Liver (tissue), 9 donors: ENCODE data around the gene NLGN1. TPM values are rescaled to one million over a fixed set of nuclear protein-coding genes. Genes with fewer than 3 reads are reported as not detected.

Experiments used
- DNase-seq: peaks from one replicate; pipeline ENCODE4 v3.0.0-alpha.2; 2017; ENCODE audit warnings: low spot score
- H3K27ac ChIP-seq, 2 donors: one replicate each; pipeline ENCODE4 v1.7.0; 2013; ENCODE audit warnings: inconsistent platforms in 2 of 2, low read length in 2 of 2, control low read depth in 1 of 2, low read depth in 1 of 2, mild to moderate bottlenecking in 1 of 2
- H3K27me3 ChIP-seq, 4 donors: one replicate each; pipeline versions ENCODE4 v1.6.1 to v1.7.0; 2013; ENCODE audit warnings: low read length in 3 of 4, inconsistent platforms in 1 of 4, mild to moderate bottlenecking in 1 of 4, moderate library complexity in 1 of 4; ENCODE audit not compliant: control insufficient read depth in 4 of 4, insufficient read depth in 4 of 4
- H3K36me3 ChIP-seq, 4 donors: one replicate each; pipeline versions ENCODE4 v1.6.1 to v1.7.0; 2013; ENCODE audit warnings: low read length in 3 of 4, mild to moderate bottlenecking in 3 of 4, low read depth in 1 of 4, moderate library complexity in 1 of 4; ENCODE audit not compliant: control insufficient read depth in 4 of 4, insufficient read depth in 3 of 4
- H3K4me1 ChIP-seq, 4 donors: one replicate each; pipeline versions ENCODE4 v1.6.1 to v1.7.0; 2013; ENCODE audit warnings: low read length in 3 of 4, mild to moderate bottlenecking in 3 of 4, moderate library complexity in 1 of 4; ENCODE audit not compliant: control insufficient read depth in 4 of 4, insufficient read depth in 4 of 4
- H3K4me3 ChIP-seq, 3 donors: one replicate each; pipeline versions ENCODE4 v1.6.1 to v1.7.0; 2013; ENCODE audit warnings: low read length in 3 of 3, control low read depth in 1 of 3, low read depth in 1 of 3, mild to moderate bottlenecking in 1 of 3
- H3K9ac ChIP-seq, 2 donors: one replicate each; pipeline ENCODE4 v1.7.0; 2013; ENCODE audit warnings: low read length in 2 of 2, mild to moderate bottlenecking in 2 of 2, moderate library complexity in 2 of 2, control low read depth in 1 of 2, low read depth in 1 of 2
- H3K9me3 ChIP-seq, 4 donors: one replicate each; pipeline versions ENCODE4 v1.6.1 to v1.7.0; 2013; ENCODE audit warnings: low read length in 3 of 4; ENCODE audit not compliant: control insufficient read depth in 4 of 4
- EGR1 ChIP-seq, 2 donors: IDR thresholded peaks; 2 replicates each; pipeline ENCODE4 v1.6.1; 2016 to 2018; ENCODE audit warnings: antibody characterized with exemption in 2 of 2, low read depth in 2 of 2
- FOXA1 ChIP-seq: IDR thresholded peaks from 2 replicates; pipeline ENCODE4 v1.6.1; 2016; ENCODE audit warnings: antibody characterized with exemption
- FOXA2 ChIP-seq: IDR thresholded peaks from 2 replicates; pipeline ENCODE4 v1.6.1; 2016; ENCODE audit warnings: antibody characterized with exemption
- GABPA ChIP-seq, 2 donors: IDR thresholded peaks in 1 of 2; conservative IDR thresholded peaks in 1 of 2; 2 replicates each; pipeline ENCODE4 v1.6.1; 2016; ENCODE audit warnings: antibody characterized with exemption in 2 of 2, mild to moderate bottlenecking in 1 of 2, moderate library complexity in 1 of 2
- HNF4A ChIP-seq, 2 donors: conservative IDR thresholded peaks; 2 replicates each; pipeline ENCODE4 v1.6.1; 2016; ENCODE audit warnings: antibody characterized with exemption in 2 of 2, mild to moderate bottlenecking in 2 of 2
- HNF4G ChIP-seq: IDR thresholded peaks from 2 replicates; pipeline ENCODE4 v1.6.1; 2016; ENCODE audit warnings: antibody characterized with exemption
- JUND ChIP-seq, 2 donors: IDR thresholded peaks; 2 replicates each; pipeline ENCODE4 v1.6.1; 2016; ENCODE audit warnings: antibody characterized with exemption in 2 of 2
- NR2F2 ChIP-seq: IDR thresholded peaks from 2 replicates; pipeline ENCODE4 v1.6.1; 2016; ENCODE audit warnings: antibody characterized with exemption
- RAD21 ChIP-seq, 2 donors: IDR thresholded peaks; 2 replicates each; pipeline ENCODE4 v1.6.1; 2016; ENCODE audit warnings: antibody characterized with exemption in 2 of 2, mild to moderate bottlenecking in 2 of 2
- RXRA ChIP-seq, 2 donors: IDR thresholded peaks; 2 replicates each; pipeline ENCODE4 v1.6.1; 2017 to 2018; ENCODE audit warnings: antibody characterized with exemption in 2 of 2, mild to moderate bottlenecking in 1 of 2
- SP1 ChIP-seq: IDR thresholded peaks from 2 replicates; pipeline ENCODE4 v1.6.1; 2018; ENCODE audit warnings: antibody characterized with exemption, mild to moderate bottlenecking
- TAF1 ChIP-seq: conservative IDR thresholded peaks from 2 replicates; pipeline ENCODE4 v1.6.1; 2016; ENCODE audit warnings: antibody characterized with exemption, mild to moderate bottlenecking
- WGBS: extraction: QIAGEN DNeasy Blood & Tissue Kit; methylation state at CpG from one replicate; pipeline ENCODE4 v1.1.7; 2013; 5-methylcytosine and 5-hydroxymethylcytosine counted together
- polyA plus RNA-seq, 2 donors: library from polyadenylated mRNA; stranded (reverse) in 1 of 2; unstranded in 1 of 2; fragments of 200-250 nt in 1 of 2; fragments of >200 nt in 1 of 2; fragmentation: Nextera tagmentation in 1 of 2; extraction: Ambion mirVana in 1 of 2; gene quantifications; one replicate each; pipeline versions ENCODE4 v1.2.1 to v1.2.3, GENCODE V29; 2013 to 2015
- total RNA-seq, 2 donors: library from RNA; depleted of rRNA; stranded (reverse); fragments of >200 nt; gene quantifications; one replicate each; pipeline ENCODE4 v1.2.3, GENCODE V29; 2014
- TF ChIP-seq, protein P1 (sequence below): IDR thresholded peaks from 2 replicates; pipeline ENCODE4 v1.6.1; 2016; ENCODE audit warnings: antibody characterized with exemption
- TF ChIP-seq, protein P2 (sequence below): IDR thresholded peaks from 2 replicates; pipeline ENCODE4 v1.6.1; 2016; ENCODE audit warnings: antibody characterized with exemption, mild to moderate bottlenecking
- TF ChIP-seq, protein P3 (sequence below): IDR thresholded peaks from 2 replicates; pipeline ENCODE4 v1.6.1; 2016; ENCODE audit warnings: antibody characterized with exemption
- TF ChIP-seq, protein P4 (sequence below): IDR thresholded peaks from 2 replicates; pipeline ENCODE4 v1.6.1; 2016; ENCODE audit warnings: antibody characterized with exemption
- TF ChIP-seq, protein P5 (sequence below): fragments of 150-350 bp; IDR thresholded peaks from 2 replicates; pipeline ENCODE4 v1.5.1; 2017; ENCODE audit warnings: improper control_type of control experiment, low read depth, low read length; ENCODE audit not compliant: missing input control
- donor health status: healthy.
- donor health status: healthy.
- donor health status: healthy.
- donor health status: healthy.
- donor health status: healthy.

The NLGN1 gene
- total and polyA plus RNA-seq, 4 donors = 0.02 to 0.67 (median 0.37) TPM; not detected in 1

DNA sequence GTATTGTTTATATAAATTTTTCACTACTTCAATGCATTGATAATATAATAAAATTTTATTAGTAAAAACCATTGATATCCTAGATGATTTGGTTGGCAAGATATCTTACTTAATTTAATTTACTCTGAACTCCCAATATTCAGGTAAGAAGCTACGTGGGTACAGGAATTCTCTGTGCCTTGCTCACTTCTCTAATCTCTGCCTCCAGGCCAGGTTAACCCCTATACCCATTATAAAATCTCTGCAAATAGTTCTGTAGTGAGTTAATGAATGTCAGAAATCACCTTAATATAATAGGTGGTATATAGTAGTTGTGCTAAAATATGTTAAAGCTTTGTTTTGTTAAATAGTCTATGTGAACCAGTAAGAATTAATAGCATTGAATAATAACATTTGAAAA is 465.2 kb downstream of the NLGN1 start:
- peaks cover 0 to 2% (median 0%) of the 10 kb centered on the region in 4 donors for H3K9me3 ChIP-seq
- no peak for DNase-seq
- H3K36me3 ChIP-seq = no peaks in the 10 kb centered on the region
- TF ChIP-seq RAD21 (IDR thresholded peaks at IDR 0.05) = no peak
- no peak for TF ChIP-seq EGR1 (IDR thresholded peaks at IDR 0.05; ENCODE audit: low read depth in 2 of 2)
- TF ChIP-seq, protein P1, sequence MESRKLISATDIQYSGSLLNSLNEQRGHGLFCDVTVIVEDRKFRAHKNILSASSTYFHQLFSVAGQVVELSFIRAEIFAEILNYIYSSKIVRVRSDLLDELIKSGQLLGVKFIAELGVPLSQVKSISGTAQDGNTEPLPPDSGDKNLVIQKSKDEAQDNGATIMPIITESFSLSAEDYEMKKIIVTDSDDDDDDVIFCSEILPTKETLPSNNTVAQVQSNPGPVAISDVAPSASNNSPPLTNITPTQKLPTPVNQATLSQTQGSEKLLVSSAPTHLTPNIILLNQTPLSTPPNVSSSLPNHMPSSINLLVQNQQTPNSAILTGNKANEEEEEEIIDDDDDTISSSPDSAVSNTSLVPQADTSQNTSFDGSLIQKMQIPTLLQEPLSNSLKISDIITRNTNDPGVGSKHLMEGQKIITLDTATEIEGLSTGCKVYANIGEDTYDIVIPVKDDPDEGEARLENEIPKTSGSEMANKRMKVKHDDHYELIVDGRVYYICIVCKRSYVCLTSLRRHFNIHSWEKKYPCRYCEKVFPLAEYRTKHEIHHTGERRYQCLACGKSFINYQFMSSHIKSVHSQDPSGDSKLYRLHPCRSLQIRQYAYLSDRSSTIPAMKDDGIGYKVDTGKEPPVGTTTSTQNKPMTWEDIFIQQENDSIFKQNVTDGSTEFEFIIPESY = no peak
- H3K9ac ChIP-seq = no peak overlapping the region
- 88% methylated on average over 1 of the region's 1 CpG for WGBS
- H3K4me3 ChIP-seq = no peak overlapping the region
- H3K27me3 ChIP-seq = no peaks in the 10 kb centered on the region
- no peaks in the 10 kb centered on the region for H3K4me1 ChIP-seq
- no peak overlapping the region for H3K27ac ChIP-seq

DNA sequence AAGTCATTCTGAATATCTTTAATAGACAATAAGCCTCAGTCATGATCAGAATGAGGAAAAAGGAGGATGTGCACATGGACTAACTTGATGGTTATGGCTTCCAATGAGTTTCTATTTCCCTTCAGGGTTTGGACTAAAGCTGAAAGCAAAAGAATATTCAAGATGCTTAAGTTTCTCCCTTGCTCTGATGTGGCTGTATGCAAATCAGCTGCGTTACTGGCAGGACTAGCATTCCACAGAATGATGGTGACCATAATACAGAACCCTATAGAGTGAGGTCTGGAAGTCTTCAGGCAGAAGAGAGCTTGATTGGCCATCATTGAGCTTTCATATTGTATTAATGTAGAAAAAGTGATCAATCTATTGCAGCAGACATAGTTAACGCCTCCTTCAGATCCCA is 466.0 kb downstream of the NLGN1 start:
- WGBS = 77% methylated on average over 2 of the region's 2 CpGs

More for the DNA sequence above, 466.0 kb downstream of the NLGN1 start:
- H3K27me3 ChIP-seq = no peaks in the 10 kb centered on the region
- no peaks in the 10 kb centered on the region for H3K4me1 ChIP-seq
- peaks cover 0 to 2% (median 0%) of the 10 kb centered on the region in 4 donors for H3K9me3 ChIP-seq
- no peak overlapping the region for H3K27ac ChIP-seq
- no peak overlapping the region for H3K4me3 ChIP-seq
- no peak overlapping the region for H3K9ac ChIP-seq
- no peaks in the 10 kb centered on the region for H3K36me3 ChIP-seq
- no peak for DNase-seq
- TF ChIP-seq, protein P2, sequence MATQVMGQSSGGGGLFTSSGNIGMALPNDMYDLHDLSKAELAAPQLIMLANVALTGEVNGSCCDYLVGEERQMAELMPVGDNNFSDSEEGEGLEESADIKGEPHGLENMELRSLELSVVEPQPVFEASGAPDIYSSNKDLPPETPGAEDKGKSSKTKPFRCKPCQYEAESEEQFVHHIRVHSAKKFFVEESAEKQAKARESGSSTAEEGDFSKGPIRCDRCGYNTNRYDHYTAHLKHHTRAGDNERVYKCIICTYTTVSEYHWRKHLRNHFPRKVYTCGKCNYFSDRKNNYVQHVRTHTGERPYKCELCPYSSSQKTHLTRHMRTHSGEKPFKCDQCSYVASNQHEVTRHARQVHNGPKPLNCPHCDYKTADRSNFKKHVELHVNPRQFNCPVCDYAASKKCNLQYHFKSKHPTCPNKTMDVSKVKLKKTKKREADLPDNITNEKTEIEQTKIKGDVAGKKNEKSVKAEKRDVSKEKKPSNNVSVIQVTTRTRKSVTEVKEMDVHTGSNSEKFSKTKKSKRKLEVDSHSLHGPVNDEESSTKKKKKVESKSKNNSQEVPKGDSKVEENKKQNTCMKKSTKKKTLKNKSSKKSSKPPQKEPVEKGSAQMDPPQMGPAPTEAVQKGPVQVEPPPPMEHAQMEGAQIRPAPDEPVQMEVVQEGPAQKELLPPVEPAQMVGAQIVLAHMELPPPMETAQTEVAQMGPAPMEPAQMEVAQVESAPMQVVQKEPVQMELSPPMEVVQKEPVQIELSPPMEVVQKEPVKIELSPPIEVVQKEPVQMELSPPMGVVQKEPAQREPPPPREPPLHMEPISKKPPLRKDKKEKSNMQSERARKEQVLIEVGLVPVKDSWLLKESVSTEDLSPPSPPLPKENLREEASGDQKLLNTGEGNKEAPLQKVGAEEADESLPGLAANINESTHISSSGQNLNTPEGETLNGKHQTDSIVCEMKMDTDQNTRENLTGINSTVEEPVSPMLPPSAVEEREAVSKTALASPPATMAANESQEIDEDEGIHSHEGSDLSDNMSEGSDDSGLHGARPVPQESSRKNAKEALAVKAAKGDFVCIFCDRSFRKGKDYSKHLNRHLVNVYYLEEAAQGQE = no peak
- TF ChIP-seq JUND (IDR thresholded peaks at IDR 0.05) (no peak), HNF4G (no peak), FOXA2 (no peak), SP1 (no peak), GABPA (IDR thresholded peaks at IDR 0.05 in 1 of 2, conservative IDR thresholded peaks at IDR 0.05 in 1 of 2) (no peak), HNF4A (conservative IDR thresholded peaks at IDR 0.05) (no peak), FOXA1 (no peak), RAD21 (IDR thresholded peaks at IDR 0.05) (no peak), NR2F2 (no peak), TAF1 (no peak), RXRA (IDR thresholded peaks at IDR 0.05) (no peak)
- TF ChIP-seq, protein P3, sequence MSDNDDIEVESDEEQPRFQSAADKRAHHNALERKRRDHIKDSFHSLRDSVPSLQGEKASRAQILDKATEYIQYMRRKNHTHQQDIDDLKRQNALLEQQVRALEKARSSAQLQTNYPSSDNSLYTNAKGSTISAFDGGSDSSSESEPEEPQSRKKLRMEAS = no peak
- TF ChIP-seq, protein P1 = no peak
- TF ChIP-seq, protein P4, sequence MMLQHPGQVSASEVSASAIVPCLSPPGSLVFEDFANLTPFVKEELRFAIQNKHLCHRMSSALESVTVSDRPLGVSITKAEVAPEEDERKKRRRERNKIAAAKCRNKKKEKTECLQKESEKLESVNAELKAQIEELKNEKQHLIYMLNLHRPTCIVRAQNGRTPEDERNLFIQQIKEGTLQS = no peak
- TF ChIP-seq, protein P5, sequence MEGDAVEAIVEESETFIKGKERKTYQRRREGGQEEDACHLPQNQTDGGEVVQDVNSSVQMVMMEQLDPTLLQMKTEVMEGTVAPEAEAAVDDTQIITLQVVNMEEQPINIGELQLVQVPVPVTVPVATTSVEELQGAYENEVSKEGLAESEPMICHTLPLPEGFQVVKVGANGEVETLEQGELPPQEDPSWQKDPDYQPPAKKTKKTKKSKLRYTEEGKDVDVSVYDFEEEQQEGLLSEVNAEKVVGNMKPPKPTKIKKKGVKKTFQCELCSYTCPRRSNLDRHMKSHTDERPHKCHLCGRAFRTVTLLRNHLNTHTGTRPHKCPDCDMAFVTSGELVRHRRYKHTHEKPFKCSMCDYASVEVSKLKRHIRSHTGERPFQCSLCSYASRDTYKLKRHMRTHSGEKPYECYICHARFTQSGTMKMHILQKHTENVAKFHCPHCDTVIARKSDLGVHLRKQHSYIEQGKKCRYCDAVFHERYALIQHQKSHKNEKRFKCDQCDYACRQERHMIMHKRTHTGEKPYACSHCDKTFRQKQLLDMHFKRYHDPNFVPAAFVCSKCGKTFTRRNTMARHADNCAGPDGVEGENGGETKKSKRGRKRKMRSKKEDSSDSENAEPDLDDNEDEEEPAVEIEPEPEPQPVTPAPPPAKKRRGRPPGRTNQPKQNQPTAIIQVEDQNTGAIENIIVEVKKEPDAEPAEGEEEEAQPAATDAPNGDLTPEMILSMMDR = no peak
